HG03097 (cell line): Measurements from ENCODE around the gene TMEM247.

Experiments
- ATAC-seq: cut with Tn5 transposase; IDR thresholded peaks from one replicate; pipeline ENCODE4 v1.9.1; 2021; ENCODE audit not compliant: unreplicated experiment, low FRiP score

TMEM247 gene

DNA sequence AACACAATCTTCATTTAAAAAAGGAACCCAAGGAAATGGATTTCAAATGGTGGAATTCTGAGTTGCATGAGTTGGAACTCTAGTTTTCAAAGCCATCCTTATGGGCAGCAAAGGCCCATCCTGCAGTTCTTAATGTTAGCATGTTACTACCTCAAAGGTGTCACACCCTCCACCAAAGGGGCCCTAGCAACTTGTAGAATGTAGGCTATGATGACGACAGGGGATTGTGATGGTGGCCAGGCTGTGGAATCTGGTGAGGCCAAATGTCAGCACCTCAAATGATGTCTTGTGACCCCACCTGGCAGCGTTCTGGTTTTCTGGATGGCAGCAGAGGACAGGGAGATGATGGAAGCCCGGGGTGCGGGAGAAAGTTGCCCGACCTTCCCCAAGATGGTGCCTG, at the start of gene TMEM247:
TMEM247 (plus strand) TSS at position 301 of the 400 bp plus-strand sequence.
- no peak for ATAC-seq

DNA sequence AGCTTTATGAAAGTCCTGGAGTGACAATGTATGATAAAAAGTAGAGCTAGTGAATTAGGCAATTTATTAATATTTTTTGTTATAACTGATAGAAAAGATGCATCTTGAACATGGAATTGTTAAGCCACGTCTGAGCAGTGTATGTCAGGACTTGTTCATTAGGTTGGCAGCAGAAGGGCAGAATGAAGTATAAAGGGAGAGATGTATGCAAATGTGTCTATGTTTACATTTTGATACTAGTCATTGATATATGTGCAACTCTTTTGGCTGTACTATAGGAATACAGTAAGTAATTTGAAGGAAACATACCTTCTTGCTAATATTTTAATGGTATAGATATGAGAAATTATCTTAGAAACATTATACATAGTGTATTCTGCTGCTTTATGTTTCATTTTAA, 49.0 kb upstream of the TMEM247 start:
- no peak for ATAC-seq

GRCh38 chr2:46430992-46431391, 48.4 kb upstream of the TMEM247 start:
- ATAC-seq, result no peak

- no peak for ATAC-seq
Observed at GRCh38 chr2:46431481-46432235, 47.7 kb upstream of the TMEM247 start.

DNA sequence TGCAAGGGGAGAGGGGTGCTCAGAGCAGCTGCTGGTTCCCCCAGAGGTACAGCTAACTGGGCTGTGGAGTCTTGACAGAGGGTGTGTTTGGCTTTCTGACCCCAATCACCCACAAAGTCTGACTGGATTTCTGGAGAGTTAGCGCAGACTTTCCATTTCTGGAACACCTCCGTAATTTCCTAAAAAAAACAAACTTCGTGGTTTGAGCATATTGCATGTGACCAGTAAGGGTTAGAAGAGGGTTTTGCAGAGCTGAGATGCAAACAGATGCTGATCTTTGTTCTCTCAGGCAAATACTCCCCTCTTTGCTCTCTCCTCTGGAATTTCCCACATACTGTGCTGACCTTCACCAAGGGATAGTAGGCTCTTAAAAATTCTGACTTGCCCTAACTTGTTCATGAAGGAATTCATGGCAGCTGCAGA, 44.5 kb upstream of the TMEM247 start:
- no peak for ATAC-seq

- ATAC-seq, result no peak
Observed at GRCh38 chr2:46435353-46435752, 44.0 kb upstream of the TMEM247 start.

DNA sequence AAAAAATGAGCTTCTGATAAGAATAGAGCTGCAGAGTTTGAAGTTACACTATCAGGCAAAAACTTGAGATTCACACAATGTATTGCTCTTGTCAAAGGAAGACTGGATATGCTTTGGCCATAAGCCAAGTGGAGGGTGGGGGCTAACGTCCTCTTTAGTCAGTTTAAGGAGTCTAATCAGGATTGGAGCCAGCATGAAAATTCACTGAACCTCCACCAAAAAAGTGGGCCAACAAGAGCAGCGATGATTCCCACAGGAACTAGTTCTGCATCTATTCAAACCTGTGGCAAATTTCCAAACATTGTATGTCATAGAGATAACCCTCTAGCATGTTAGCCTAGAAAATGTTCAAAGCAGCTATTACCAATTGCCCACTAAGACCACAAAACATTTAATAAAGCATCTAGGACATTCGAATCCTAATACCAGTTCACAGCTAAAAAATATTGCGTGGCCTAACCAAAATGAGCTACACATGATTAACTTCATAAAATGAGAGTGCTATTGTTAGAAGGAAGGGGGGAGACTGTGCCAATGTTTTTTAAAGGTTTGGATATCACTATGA, 43.5 kb upstream of the TMEM247 start:
- ATAC-seq, result no peak

GRCh38 chr2:46436800-46437199, 42.6 kb upstream of the TMEM247 start:
- ATAC-seq, result no peak

DNA sequence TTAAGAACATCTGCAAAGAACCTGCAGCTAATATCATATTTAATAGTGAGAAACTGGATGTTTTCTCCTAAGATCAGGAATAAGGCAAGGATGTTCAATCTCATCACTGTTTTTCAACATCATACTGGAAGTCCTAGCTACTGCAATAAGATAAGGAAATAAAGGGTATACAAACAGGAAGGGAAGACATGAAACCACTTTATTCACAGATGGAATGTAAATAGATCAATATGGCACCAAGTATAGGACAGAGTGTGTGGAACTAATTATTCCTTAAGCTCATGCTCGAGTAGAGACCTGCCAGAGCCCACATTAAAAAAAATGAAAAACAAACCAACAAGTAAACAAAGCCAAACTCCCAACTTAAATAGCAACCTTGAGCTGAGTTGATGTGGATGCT, 41.3 kb upstream of the TMEM247 start:
- ATAC-seq, result no peak

- no peak for ATAC-seq
Observed at GRCh38 chr2:46438794-46439193, 40.6 kb upstream of the TMEM247 start.

DNA sequence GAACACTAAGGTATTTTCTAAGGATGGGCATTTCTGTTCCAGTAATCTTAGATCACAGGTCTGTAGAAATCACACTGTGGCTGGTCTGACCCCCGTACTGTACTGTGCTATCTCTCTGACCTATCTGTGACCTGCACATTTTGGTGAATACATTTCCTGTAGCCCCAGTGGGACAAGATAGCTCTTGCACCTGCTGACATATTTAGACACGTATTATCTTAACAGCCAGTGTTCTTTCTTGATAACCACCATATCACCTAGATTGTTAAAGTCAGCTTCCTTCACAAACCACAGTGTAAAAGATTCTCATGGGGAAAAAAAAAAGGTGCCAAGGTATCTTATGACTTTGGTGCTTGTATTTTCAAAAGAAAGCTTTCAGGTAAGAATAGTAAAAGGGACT, 39.8 kb upstream of the TMEM247 start:
- no peak for ATAC-seq

DNA sequence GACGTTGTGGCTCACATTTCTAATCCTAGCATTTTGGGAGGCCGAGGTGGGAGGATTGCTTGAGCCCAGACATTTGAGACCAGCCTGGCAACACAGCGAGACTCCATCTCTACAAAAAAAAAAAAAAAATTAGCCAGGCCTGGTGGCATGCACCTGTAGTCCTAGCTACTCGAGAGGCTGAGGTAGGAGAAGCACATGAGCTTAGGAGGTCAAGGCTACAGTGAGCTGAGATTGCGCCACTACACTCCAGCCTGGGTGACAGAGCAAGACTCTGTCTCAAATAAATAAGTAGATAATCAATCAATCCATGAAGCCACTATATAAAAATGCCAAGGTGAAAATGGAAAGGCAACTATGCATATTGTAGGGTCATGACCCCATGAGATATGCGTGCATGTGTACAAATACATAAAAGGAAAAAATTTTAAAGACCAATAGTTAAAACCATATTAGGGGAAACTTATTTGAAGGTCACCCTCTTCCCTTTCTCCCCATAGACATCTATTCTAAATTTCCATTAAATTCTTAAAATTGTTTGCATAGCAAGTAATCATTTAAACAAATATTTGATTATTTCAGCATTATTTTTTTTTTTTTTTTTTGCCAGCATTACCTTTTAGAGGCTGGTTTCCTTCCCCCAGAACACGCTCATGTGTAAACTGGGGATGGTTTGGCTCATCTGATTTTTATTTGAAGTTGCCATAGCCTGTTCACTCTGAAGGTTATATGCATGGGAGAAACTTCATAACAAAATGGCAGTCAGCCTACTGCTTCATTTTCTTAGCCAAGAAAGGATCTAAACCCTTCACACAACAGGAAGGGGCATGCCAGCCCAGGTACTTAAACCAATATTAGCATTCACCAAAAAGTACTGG, 37.3 kb upstream of the TMEM247 start:
- ATAC-seq, result no peak

DNA sequence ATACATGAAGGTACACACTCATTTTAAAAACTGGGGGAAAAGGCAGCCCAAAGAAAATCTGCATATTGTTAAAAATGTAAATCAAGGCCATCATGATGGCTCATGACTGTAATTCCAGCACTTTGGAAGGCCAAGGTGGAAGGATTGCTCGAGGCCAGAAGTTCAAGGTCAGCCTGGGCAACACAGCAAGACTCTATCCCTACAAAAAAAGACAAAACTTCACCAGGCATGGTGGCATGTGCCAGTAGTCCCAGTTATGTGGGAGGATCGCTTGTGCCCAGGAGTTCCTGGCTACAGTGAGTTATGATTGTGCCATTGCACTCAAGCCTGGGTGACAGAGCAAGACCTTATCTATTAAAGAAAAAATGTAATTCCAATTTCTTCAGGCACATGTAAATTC, 34.6 kb upstream of the TMEM247 start:
- ATAC-seq, result no peak

DNA sequence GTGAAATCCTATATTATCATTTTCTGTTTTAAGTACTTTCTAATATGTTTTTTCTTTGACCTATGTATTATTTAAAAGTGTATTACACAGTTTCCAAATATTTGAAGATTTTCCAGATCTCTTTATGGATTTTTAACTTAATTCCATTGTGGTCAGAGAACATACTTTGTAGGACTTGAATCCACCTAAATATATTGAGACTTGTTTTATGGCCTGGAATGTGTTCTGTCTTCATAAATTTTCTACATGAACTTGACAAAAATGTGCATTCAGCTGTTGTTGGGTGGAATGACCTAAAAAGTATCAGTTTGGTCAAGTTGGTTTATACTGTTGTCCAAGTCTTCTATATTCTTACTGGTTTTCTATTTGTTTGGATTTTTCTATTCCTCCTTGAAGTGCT, 33.8 kb upstream of the TMEM247 start:
- ATAC-seq, result no peak

DNA sequence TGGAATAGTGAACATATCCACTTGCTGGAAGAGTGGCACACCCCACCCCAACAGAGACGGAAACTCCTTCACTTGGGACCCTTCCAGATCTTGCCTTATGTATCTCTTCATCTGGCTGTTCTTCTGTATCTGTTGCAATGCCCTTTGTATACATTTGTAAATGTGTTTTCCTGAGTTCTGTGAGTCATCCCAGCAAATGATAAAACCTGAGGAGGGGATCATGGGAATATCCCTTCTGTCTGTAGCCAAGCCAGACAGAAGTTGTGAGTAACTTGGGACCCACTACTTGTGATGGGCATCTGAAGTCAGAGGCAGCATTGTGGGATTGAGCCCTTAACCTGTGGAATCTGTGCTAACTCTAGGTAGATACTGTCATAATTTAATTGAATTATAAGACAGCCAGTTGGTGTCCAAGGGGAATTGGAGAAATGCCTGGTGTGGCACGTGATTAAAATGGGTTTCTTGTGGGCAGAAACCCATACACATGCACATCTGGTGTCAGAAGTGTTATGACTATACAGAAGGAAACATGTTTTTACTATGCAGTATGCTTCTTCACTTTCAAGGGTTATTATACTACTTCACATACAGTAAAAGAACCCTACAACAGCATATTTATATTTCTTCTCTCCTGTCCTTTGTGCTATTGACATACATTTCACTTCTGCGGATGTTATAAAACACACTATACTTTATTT, 32.3 kb upstream of the TMEM247 start:
- no peak for ATAC-seq

- ATAC-seq, result no peak
Observed at GRCh38 chr2:46447649-46448048, 31.7 kb upstream of the TMEM247 start.

DNA sequence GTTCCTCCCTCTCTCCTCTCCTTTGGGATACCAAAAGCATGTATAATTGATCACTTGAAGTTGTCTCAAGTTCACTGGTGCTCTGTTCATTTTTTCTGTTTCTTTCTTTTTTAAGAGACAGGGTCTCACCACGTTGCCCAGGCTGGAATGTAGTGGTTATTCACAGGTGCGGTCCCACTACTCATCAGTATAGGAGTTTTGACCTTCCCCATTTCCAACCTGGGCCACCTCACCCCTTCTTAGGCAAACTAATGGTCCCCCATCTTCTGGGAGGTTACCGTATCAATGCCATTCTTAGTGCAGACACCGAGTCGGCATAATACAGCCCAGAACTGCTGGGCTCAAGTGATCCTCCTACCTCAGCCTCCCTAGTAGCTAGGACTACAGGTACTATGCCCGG, 31.3 kb upstream of the TMEM247 start:
- no peak for ATAC-seq

DNA sequence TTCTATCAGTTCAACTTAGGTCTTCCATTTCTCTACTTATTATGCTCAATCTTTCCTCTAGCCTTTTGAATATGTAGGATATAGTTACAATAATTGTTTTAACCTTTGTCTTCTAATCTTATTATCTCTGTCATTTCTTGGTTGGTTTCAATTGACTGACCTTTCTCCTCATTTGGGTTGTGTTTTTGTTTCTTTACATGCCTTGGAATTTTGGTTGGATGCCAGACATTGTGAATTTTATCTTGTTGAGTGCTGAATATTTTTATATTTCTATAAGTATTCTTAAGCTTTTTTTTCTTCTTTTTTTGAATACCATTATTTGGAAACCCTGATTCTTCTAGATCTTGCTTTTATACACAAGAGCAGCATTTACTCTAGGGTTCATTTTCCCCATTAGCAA, 30.7 kb upstream of the TMEM247 start:
- no peak for ATAC-seq

DNA sequence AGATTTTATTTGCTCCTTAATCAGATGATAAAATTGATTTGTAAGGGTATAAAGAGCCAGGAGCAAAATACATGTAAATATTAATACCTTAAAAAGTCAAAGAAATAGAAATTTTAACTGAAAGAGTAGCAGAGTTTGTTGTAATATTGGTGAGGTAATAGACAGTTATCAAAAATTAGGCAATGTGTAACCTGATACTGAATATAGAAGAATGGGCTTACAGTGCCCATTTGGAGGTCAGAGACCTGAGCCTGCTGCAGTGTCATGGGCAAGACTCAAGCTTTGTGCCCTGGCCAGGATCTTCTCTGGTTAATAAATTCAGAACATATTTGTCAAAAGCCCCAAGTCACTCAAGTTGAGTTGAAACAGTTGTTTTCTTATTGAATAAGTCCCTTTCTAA, 29.7 kb upstream of the TMEM247 start:
- no peak for ATAC-seq

DNA sequence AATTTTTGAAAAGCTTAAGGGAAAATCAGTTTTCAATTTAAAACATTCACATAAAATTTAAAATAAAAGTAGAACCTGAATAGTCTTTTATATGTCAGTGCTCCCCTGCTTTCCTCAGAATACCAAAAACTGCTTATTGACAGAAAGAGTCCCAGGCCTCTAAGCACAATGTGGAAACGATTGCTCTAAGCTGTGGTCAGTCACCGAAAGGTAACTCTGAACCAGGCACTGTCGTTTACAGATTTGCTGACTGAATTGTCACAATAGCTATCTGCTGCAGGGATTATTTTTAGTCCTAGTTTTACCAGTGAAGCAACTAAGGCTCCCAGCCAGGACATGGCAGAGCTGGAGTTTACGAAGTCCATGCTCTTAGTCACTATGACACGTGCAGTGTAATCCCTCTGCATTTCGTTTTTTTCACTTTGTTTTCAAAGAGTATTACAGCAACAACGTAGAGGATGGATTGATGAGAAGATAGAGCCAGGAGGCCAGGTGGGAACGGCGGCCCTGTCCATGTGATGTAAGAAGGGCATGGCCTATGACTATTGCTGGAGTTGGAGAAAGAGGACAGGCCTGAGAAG, 28.1 kb upstream of the TMEM247 start:
- ATAC-seq, result no peak

- ATAC-seq, result no peak
Observed at GRCh38 chr2:46456789-46457188, 22.6 kb upstream of the TMEM247 start.
